MV-4-11 (cell line): ENCODE measurements around the gene FANCC.

Source experiments
- DNase-seq: peaks from one replicate; lab custom pipeline; 2025; lab: John Stamatoyannopoulos, UW

FANCC gene

DNA sequence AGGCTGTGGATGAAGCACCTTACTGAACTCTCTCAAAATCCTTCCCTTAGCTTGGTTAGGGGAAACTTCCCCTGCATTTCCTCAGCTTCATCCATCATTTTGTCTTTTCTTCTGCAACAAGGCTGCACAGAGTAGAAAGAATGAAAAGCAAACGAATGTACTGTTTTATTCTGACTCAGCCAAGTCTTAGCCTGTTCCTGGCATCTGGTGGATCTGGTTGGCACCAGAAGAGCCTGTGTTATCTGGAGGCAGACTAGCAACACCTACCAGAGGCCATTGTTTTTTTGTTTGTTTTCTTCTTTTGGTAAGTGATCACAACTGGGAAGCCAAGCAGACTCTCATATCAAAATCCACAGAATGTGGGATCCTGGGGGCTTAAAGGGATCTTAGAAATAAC is 200.7 kb downstream of the FANCC start:
- DNase-seq = no peak

DNA sequence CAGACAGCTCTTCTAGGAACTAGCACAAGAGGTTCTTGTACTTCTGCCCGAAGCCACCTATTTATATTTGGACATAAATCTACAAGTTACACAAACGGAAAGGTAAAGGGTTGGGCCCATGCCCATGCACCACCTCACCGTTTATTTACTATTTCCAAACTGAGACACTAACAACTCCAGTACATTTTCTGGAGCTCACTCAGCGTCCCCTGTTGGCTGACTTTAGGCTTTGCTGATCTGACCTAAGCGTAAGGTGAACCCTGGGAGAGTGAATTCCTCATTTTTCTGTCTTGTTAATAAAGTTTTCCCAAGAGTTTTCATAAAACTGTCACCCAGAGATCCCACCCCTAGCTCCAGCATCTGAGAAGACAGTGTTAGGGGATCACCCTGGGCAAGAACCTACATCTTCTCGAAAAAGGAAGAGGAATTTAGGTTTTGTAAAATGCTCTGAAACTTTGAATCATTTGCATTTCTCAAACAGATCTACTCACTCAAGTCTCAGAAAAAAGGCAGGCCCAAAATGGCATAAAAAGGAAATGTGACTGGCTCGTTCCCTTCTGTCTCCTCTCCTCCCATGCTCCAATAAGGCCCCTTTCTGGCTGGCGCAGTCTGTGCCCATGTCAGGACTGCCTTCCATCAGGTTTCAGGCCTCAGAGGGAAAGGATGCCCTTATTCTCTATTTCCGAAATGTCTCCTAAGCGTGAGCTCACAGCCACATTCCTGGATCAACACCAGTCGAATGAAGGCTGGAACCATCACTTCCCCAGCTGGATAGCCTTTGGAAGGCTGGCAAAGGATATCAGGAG is 201.3 kb downstream of the FANCC start:
- no peak for DNase-seq

DNA sequence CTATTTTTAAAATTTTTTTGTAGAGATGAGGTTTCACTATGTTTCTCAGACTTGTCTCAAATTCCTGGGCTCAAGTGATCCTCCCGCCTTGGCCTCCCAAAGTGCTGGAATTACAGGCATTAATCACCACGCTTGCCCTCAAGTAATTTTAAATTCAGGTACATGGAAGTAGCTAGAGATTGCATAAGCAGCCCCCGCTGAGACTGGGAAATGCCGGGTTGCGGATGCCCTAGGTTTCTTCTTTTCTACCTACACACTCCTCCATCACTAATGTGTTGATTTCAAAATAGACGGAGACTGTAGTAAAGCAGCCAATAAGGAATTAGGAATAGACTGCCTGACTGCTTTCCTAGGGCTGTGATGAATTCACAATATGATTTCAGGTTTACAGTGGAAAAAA is 202.4 kb downstream of the FANCC start:
- DNase-seq = no peak

DNA sequence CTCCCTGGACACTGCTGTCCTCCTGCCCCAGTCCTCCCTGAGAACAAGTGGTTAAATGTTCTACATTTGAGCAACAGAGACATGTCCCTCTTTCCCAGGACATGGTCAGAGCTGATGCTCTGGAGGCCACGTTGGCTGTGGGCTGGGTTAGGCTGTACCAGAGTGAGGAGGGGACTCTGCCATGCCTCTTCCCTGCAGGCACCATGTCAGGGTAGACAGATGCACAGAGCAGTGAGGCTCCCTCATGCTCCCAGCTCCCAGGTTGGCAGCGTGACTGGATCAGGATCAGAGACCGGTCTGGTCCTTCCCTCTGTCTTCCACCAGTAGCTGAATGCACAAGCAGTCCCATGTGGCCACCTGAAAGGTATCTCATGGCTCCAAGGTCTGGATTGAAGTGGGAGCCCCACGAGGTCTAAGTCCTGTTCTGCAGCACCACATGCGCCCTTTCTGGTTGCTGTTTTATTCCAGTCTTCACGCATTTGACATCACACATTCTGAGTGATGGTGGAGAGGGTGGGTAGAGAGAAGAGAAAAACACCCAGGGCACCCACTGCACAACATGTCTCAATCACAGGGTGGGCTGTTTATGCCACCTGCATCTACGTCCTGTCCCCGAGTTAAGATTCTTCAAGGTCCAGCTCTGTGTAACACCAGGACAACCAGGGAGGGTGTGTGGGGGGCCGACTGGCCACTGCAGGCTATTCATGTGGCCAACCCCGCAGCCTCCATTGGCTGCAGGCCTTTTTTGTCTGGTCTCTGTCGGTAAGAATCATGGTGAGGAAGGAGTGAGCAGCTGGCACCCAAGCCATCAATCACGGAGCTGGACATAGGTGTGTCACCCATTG is 204.9 kb downstream of the FANCC start:
- no peak for DNase-seq

DNA sequence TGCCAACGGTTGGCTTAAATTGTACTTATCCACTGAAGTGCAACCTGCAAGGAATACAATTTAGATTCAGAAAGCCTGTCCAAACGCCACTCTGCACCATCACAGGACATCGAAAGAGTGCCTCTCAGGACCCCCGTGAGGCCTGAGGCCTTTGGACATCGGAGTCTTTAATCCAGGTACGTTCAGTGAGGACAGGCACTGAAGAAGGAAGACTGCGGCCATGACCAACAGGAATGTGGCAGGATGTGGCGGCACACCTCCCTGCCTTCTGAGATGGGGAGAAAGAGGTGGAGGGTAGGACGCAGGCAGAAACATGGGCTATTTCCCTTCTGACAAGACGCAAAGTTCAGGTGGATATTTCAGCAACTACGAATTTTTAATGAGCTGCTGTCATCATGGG is 205.8 kb downstream of the FANCC start:
- DNase-seq = no peak

DNA sequence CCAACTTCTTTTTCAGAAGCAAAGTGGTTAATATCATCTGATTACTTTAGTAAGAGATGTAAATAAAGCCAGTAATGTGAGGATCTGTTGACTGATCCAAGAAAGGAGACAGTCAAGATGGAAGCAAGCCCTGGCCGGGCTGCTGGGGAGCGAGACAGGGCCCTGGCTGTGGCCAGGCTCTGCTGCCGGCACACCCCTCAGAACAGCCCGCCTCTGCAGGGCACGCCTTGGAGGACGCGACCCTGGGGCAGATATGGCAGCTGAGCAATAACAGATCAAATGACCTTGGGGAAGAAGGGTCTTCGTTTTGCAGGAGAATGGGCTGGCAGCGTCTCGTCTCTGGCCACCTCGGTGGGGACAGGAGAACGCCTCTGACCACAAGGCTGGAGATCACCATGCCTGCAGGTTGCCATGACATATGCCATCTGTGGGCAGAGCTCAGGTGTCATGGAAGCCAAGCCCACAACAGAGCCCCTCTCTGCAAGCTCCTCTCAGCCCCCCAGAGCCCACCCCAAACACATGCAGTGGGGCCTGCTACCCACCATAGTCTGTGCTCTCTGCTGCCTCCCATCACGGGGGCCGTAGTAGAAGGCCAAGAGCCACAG is 206.5 kb downstream of the FANCC start:
- DNase-seq = no peak

DNA sequence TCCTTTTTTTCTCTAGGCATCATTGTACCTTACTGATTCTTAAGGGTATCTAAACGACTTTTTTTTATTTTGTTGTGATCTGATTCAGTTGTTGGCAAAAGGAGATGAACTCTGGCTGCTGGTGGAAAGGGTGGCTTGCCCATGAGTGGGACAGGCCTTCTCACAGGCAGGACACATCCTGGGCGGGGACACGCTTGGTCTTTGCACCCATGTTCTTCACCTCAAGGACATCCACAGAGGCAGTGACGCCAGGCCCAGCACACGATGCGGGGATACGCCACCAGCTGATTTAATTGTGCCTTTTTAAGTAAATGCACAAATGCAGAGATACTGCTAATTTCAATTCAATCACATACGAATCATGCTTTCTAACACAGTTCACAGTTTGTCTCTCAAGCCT is 208.1 kb downstream of the FANCC start:
- no peak for DNase-seq

DNA sequence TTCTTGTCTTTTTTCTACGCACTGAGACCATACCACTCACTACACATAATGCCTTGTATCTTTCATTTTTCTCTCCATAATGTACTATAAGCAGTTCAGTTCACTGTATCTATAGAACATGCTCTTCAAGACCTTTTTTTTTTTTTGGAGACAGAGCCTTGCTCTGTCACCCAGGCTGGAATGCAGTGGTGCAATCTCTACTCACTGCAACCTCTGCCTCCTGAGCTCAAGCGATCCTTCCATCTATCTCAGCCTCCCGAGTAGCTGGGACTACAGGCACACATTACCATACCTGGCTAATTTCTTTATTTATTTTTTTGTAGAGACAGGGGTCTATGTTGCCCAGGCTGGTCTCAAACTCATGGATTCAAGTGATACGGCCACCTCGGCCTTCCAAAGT is 208.7 kb downstream of the FANCC start:
- no peak for DNase-seq

DNA sequence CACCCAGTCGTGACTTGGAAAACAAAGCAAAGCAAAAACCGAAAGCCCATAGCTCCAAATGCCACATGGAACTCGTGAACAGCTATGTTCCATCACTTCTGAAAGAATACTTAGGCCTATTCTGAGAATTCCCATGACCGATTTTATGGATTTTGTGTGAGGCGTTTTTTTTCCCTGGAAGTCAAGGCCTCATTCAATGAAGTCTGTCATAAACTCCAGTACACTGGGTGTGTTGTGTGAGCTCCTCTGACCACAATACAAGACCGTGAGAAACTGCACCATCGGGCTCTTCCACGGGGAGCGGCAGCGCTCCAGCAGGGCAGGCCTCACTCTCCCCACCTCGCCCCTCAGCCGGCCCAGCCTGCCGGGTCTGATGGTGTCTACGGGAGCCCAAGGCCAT is 209.5 kb downstream of the FANCC start:
- DNase-seq = no peak

DNA sequence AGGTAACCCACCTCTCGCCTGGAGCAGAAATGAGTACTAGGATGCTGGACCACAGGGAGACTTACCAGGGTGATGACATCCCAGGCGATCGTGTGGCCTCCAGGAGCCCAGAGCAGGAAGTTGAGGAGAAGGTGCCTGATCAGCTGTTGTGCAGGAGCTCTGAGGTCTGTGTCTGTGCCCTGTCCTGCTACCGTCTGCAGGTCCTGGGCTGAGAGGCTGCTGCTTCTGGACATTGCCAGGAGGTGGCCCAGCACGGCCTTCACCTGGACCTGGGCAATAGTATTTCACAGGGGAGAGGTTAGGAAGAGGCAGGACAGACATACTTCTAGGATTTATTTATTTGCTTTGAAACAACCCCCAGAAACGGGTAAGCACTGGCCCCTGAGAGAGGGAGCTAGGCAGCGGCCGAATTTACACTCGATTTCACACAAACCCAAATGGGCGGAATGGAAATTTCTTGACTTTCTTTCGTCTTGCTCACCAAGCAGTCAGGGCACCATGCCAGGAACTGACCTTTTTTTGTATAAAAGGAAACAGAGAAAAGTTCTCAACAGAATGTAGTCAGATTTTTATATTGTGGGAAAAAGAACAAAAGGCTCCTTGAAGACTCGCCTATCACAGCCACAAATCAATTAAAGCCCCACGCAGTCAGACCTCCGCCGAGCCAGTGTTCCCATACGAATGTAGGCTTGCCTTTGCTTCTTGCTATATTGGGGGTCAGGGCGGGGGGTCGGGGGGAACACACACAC is 210.3 kb downstream of the FANCC start:
- DNase-seq = no peak

DNA sequence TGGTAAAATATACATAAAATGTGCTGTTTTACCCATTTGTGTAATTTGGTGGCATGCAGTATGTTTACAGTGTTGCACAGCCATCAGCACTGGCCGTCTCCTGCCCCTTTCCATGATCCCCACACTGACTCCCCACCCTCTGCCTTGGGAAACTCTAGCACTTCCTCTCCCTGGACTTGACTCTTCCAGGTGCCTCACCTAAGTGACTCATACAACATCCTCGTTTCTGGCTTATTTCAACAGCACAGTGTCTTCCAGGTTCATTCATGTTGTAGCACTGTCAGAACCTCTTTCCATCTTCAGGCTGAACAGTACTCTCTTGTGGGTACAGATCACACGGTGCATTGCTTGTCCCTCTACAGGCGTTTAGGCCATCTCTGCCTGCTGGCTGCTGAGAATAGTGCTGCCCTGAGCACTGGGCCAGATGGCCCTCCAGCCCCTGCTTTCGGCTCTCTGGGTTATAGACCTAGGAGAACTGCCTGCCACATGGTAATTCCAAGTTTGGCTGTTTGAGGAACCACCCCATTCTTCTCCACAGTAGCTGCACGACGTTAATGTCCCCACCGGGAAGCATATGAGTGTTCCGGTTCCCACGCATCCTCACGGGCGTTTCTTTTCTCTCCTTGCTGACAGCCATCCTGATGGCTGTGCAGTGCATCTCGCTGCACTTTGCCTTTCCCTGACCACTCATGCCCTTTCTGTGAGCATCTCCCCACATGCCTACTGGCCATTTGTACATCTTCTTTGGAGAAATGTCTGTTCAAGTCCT is 211.8 kb downstream of the FANCC start:
- DNase-seq = no peak

DNA sequence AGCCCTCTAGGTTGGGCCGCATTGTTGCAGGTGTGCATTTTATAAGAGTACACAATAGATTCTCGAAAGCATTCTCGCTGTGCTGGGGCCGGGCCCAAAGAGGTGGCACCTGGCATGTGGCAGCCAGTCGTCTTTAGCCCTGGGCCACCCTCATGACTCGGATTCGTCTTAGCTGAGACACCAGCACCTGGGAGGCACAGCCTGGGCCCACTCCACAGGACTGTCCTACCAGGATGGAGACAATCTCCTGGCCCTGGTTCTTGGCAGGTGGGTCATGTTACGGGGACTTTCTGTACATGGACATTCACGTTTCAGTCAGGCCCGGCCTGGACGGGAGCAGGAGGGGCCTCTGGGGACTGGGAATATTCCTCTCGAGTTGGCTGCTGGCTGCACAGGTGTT is 212.5 kb downstream of the FANCC start:
- no peak for DNase-seq

DNA sequence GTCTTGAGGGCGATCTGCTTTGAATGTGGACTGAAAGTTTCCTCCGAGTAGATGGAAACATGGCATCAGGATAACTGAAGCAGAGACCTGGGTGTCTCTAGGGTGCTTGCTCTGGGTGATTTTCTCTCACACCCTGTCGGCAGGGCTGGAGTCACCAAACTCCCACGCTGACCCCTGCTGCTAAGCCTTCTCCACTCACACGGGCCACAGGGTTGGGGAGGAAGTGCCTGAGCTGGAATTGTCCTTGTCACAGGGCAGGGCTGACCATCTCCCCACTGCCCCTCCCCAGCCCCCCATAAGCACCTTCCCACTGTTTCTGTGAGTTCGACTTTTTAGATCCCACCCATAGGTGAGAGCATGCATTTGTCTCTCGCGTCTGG is 212.9 kb downstream of the FANCC start:
- no peak for DNase-seq

DNA sequence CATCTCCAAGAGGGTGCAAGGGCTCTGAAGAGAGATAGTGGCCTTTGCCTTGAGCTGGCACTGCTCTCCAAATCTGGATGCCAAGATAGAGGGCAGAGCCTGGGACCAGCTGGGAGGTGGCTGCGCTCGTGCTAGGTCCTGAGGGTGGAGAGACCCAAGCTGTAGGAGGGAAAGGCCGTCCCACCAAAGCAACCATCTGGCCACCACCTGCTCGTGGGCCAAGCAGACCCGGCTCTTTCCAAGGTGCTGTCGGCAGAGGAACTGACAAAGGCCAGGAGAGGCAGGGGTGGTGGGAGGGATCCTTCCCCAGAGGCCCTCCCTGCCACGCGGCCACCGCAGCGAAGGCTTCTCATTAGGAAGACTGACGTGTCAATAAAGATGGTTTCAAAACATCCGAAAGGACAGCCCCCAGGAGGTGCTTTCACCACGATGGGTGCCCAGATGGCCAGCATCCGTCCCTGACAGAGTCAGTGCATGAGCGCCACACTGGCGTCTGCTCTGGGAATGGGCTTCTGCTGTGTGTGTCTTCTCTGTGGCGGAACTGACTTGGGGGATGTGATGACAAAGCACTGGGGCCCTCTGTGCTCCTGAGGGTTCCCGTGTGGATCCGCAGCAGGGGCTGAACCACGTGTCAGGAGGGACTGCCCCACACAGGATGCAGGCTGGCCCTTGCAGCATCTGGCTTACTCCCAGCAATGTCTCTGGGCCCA is 213.5 kb downstream of the FANCC start:
- DNase-seq = no peak

DNA sequence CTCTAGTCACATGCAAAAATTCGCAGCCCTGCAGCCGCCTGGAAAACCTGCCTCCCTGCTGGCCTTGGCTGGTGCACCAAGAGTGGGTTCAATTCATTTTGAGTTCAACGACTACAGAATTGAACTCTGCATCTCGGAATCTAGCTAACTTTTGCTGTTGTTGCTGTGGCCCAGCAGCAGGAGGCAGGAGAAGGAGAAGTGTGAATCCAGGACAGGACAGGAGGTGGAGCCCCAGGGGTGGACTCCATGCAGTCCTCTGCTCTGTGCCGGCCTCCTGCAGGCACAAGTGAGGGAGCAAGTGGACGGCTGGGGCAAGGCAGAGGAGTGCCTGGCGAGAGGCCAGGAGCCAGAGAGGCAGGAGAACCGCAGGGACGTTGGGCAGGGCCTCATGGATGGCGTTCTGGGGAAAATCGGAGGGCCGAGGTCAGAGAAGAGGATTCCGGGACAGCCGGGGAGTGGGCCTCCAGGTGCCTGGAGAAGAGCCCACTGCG is 214.2 kb downstream of the FANCC start:
- no peak for DNase-seq

DNA sequence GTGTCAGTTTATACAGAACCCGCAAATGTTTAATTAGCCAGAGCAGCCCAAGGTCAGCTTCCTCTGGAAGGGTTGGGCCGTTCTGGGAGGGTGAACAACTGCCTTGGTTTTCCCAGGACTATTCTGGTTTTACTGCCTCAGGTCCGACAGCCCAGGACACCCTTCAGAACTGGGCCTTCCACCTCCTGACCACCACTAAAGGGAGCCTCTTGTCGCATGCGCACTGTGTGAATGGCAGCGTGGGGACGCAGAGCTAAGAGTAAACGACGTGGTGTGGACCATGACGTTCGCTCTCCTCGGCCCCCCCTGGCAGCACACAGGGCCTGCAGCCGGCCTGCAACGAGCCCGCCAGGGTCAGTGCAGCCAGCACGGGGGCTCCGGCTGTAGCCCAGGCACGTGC is 214.9 kb downstream of the FANCC start:
- DNase-seq = no peak

DNA sequence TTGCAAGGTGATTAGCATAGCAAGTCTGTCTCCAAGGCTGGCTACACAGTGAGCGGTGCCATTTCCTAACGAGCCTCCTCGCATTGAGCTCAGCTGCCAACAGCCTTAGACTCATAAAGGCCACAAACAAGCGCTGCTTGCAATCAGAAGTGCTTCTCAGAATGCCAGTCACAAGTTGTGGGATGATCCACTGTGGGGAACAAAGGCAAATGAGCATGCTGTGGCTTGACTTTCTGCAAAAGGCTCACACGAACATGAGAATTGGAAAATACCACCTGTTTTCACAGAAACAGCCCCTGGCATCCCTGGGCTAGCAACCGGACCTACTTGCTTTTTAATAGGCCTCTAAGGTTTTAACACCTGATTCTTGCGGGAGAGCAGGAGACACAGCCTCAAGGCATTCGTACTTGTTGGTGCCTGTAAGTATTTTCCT is 215.5 kb downstream of the FANCC start:
- no peak for DNase-seq

DNA sequence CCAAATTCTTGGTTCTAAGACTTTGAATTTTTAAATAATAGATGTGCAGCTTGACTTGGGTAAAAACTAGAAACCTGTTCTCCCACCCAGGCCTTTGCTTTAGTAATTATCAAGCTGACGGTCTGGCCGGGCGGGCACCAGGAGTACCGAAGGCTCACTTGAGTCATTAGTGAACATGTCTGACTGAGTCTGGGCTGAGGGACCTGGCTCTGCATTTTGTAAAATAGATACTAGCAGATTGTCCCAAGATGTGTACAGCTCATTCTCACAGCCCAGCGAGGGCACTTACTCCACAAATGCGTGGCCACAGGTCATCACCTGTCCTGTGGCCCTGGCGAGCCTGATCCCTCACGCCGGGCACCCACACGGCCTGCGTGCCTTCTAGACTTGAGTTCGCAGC is 216.2 kb downstream of the FANCC start:
- no peak for DNase-seq

DNA sequence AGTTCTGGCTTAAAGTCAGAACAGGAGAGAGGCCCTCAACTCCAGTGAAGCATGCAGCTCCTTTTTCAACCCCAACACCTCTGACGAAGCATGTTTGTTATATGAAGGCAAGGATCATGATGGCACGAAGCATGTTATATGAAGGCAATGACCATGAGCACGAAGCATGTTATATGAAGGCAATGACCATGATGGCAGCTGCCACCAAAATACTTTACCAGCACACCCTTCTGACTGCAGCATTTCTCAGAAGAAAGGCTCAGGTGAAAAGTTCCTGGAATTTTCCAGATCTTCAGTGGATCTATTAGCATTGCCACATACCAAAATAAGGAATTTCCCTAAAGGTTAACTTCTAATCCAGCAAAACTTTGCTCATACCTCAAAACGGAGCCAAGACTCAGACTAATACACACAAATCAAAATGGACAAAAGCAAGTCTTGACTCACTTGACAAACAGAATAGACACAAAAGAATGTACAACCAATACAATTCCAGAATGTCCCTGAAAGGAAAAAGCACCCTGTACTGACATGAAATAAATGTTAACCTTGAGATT is 217.4 kb downstream of the FANCC start:
- DNase-seq = no peak

DNA sequence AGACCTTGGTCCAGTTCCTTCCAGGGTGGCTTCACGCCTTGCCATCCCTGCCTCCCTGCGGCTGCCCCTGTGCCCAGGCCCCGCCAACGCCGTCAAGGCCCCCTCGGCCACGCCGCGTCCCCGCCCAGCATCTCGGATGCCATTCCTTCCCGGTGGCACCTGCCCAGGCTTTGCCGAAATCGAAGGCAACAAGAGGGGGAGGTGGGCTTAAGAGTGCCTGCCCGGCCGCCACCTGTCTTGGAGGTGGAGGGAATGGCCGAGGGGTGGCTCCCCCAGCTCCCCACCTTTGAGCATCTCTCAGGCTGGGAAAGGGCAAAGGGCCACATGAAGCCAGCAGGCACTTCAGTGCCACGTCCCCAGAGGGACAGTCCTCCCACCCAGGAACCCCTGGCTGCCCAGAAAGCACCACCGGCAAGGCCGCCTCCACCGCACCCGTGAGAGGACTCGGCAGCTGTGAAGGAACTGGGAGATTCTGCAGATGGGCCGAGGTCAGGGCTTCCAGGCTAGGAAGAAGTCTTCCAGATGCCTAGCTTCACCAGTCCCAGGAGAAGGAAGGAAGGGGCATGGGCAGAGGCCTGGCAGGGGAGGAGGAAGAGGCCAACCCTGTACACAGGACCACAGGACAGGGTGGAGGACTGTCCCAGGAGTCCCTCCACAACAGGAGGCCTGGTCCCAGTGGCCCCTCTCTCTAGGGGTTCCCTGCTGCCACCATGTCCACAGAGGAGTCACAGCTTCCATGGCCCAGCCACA is 218.0 kb downstream of the FANCC start:
- DNase-seq = no peak
